C4-2B (cell line): ENCODE data around the gene FLT1.

ENCODE experiments used
- H3K27ac ChIP-seq: fragments of 450-650 bp; 2 replicates; pipeline ENCODE4 v1.5.1; 2017
- ZFX ChIP-seq: fragments of 450-650 bp; IDR thresholded peaks from 2 replicates; pipeline ENCODE4 v1.6.1; 2017
- TF ChIP-seq, protein P1 (sequence below): fragments of 450-650 bp; conservative IDR thresholded peaks from 2 replicates; pipeline ENCODE4 v1.5.1; 2017; ENCODE audit warnings: mild to moderate bottlenecking

FLT1 gene

DNA sequence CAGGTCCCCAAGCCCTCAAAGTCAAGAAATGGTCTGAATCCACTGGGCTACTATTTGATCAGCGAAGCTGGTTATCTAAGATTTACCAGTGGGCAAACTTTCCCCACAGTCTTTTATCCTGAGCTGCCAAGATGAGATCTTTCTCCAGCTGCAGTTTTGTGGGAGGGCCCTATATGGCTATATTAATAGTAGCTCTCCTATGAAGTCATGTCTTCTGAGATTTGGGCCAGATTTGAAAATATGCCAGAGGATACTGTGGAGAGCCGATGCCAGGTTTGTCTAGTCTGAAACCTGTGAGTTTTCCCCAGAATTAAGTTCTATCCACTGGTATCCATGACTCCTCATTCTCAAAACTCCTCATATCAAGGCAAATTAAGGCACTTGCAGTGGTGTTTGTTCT is 173.2 kb downstream of the FLT1 start:
- TF ChIP-seq ZFX = no peak
- TF ChIP-seq, protein P1, sequence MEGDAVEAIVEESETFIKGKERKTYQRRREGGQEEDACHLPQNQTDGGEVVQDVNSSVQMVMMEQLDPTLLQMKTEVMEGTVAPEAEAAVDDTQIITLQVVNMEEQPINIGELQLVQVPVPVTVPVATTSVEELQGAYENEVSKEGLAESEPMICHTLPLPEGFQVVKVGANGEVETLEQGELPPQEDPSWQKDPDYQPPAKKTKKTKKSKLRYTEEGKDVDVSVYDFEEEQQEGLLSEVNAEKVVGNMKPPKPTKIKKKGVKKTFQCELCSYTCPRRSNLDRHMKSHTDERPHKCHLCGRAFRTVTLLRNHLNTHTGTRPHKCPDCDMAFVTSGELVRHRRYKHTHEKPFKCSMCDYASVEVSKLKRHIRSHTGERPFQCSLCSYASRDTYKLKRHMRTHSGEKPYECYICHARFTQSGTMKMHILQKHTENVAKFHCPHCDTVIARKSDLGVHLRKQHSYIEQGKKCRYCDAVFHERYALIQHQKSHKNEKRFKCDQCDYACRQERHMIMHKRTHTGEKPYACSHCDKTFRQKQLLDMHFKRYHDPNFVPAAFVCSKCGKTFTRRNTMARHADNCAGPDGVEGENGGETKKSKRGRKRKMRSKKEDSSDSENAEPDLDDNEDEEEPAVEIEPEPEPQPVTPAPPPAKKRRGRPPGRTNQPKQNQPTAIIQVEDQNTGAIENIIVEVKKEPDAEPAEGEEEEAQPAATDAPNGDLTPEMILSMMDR = no peak
- H3K27ac ChIP-seq = no peak overlapping the region

- TF ChIP-seq ZFX = no peak
- TF ChIP-seq, protein P1 = no peak
- H3K27ac ChIP-seq = no peak overlapping the region
These were observed 173.9 kb downstream of the FLT1 start for GRCh38 chr13:28320884-28321574.

DNA sequence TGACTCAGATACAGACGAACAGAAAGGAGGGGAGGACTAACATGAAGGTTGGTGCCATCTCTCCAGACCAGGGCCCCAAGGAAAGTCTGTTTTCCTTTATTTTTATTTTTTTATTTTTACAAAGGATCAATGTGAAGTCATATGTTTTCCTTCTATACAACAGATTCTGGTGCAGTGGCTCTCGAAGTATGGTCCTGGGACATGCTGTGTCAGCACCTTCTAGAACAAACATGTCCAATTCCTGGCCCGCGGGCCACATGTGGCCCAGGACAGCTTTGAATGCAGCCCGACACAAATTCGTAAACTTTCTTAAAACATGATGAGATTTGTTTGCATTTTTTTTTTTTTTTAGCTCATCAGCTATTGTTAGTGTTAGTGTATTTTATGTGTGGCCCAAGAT is 174.7 kb downstream of the FLT1 start:
- no peak for TF ChIP-seq ZFX
- TF ChIP-seq, protein P1 = no peak
- no peak overlapping the region for H3K27ac ChIP-seq

- TF ChIP-seq, protein P1 = no peak; the same call in 1 of the 2 replicates
- no peak for TF ChIP-seq ZFX
- H3K27ac ChIP-seq = no peak overlapping the region
These were observed 175.4 kb downstream of the FLT1 start for GRCh38 chr13:28319528-28319927.

DNA sequence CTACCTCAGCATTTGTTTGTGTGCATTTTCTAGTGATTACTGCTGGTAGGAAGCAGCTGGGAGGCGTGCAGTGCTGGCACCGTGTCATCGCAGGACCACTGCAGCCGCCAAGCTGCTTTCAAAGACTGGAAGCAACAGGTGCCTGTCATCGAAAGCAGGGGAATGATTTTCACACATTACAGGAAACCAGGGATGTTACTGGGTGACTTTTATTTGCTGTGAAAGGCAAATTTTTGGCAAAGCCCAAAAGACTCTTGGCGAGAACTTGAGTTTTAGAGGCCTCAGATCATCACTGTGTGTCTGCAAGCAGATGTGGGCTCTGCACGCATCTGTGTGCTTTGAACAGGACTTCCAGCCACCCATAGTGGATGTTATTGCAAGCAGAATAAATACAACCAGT is 176.4 kb downstream of the FLT1 start:
- H3K27ac ChIP-seq = no peak overlapping the region
- no peak for TF ChIP-seq ZFX
- TF ChIP-seq, protein P1 = no peak

GRCh38 chr13:28316836-28317235 is 178.1 kb downstream of the FLT1 start:
- no peak for TF ChIP-seq ZFX
- TF ChIP-seq, protein P1 = no peak
- H3K27ac ChIP-seq = no peak overlapping the region

- TF ChIP-seq, protein P1 = no peak
- no peak for TF ChIP-seq ZFX
- H3K27ac ChIP-seq = no peak overlapping the region
These were observed 178.8 kb downstream of the FLT1 start for GRCh38 chr13:28316129-28316528.
